Measurements from ENCODE around the gene CELA2A.
"Not testable (repeated sequence)": the region's sequence is repeated elsewhere in the genome, so short reads cannot be mapped to it uniquely, and the experiment has no call there.

CELA2A gene

GRCh38 chr1:15425521-15425920, 31.0 kb upstream of the CELA2A start:
- no peak for DNase-seq (ENCODE audit: low spot score)

- DNase-seq (ENCODE audit: low spot score) = no peak
Observed at GRCh38 chr1:15425958-15426357, 30.6 kb upstream of the CELA2A start.

GRCh38 chr1:15426492-15427279, 29.8 kb upstream of the CELA2A start:
- DNase-seq (ENCODE audit: low spot score) = no peak

- no peak for DNase-seq (ENCODE audit: low spot score)
Observed at GRCh38 chr1:15427280-15427666, 29.3 kb upstream of the CELA2A start.

- DNase-seq (ENCODE audit: low spot score) = not testable (repeated sequence)
Observed at GRCh38 chr1:15428252-15428651, 28.3 kb upstream of the CELA2A start.

- DNase-seq (ENCODE audit: low spot score) = no peak
Observed at GRCh38 chr1:15428815-15429435, 27.6 kb upstream of the CELA2A start.

- DNase-seq (ENCODE audit: low spot score) = no peak
Observed at GRCh38 chr1:15429701-15430149, 26.8 kb upstream of the CELA2A start.

GRCh38 chr1:15430787-15431570, 25.6 kb upstream of the CELA2A start:
- peak; percentile 74 for DNase-seq (ENCODE audit: low spot score)

- DNase-seq (ENCODE audit: low spot score) = no peak
Observed at GRCh38 chr1:15431571-15431948, 25.0 kb upstream of the CELA2A start.

- DNase-seq (ENCODE audit: low spot score) = no peak
Observed at GRCh38 chr1:15432324-15432723, 24.2 kb upstream of the CELA2A start.

- no peak for DNase-seq (ENCODE audit: low spot score)
Observed at GRCh38 chr1:15433471-15433870, 23.1 kb upstream of the CELA2A start.

- DNase-seq (ENCODE audit: low spot score) = not testable (repeated sequence)
Observed at GRCh38 chr1:15434739-15435138, 21.8 kb upstream of the CELA2A start.

- DNase-seq (ENCODE audit: low spot score) = no peak
Observed at GRCh38 chr1:15435239-15436077, 21.1 kb upstream of the CELA2A start.

GRCh38 chr1:15436881-15437442, 19.6 kb upstream of the CELA2A start:
- no peak for DNase-seq (ENCODE audit: low spot score)

- no peak for DNase-seq (ENCODE audit: low spot score)
Observed at GRCh38 chr1:15439325-15439724, 17.2 kb upstream of the CELA2A start.

- DNase-seq (ENCODE audit: low spot score) = no peak
Observed at GRCh38 chr1:15440357-15440756, 16.2 kb upstream of the CELA2A start.

GRCh38 chr1:15441247-15441646, 15.3 kb upstream of the CELA2A start:
- no peak for DNase-seq (ENCODE audit: low spot score)

- DNase-seq (ENCODE audit: low spot score) = no peak
Observed at GRCh38 chr1:15442119-15442518, 14.4 kb upstream of the CELA2A start.

GRCh38 chr1:15442759-15443158, 13.8 kb upstream of the CELA2A start:
- no peak for DNase-seq (ENCODE audit: low spot score)

- no peak for DNase-seq (ENCODE audit: low spot score)
Observed at GRCh38 chr1:15443281-15443680, 13.3 kb upstream of the CELA2A start.

All from activated CD4-positive, alpha-beta T cell treated with anti-CD3 and anti-CD28 coated beads, Interleukin-2, Interleukin-4, amounts not matched to agents 100 ng/mL and 50 ng/mL, durations not matched to agents 16 hours and 8 hours (primary cell).